Measurements from ENCODE around the gene LTBR. TPM values are rescaled to one million over a fixed set of nuclear protein-coding genes. Genes with fewer than 3 reads are reported as not detected.

Gene LTBR
- total and polyA plus RNA-seq, 10 of the 15 experiments (the other 5 are each of a cell fraction or from before 2014, with no cell fraction given) = 0.24 to 0.44 TPM; not detected in 8

DNA sequence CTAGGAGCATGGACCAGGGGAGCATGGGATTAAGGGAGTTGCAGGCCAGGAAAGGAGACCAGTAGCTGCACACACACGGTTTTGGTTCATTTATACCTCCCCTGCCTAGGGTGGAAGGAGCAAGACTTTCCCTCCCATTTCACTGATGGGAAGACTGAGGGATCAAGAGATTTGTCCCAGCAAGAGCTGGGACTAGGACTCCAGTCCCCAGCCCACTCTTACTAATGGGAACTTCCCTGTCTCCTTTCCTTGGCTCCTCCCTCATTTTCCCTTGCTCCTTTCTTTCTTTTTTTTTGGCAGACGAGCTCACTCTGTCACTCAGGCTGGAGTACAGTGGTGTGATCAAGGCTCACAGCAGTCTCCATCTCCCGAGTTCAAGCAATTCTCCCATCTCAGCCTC, 21.6 kb upstream of the LTBR start (continued):
- TF ChIP-seq HCFC1 (IDR thresholded peaks at IDR 0.05; ENCODE audit: low read length) (no peak), ASH2L (IDR thresholded peaks at IDR 0.05; ENCODE audit: borderline replicate concordance, low read depth) (no peak), ETV6 (conservative IDR thresholded peaks at IDR 0.05 in 1 of 2, IDR thresholded peaks at IDR 0.05 in 1 of 2; ENCODE audit: borderline replicate concordance in 1 of 2, low read depth in 1 of 2) (no peak), NRF1 (conservative IDR thresholded peaks at IDR 0.05; ENCODE audit: low read depth, low read length) (no peak)
- TF ChIP-seq, protein P1, sequence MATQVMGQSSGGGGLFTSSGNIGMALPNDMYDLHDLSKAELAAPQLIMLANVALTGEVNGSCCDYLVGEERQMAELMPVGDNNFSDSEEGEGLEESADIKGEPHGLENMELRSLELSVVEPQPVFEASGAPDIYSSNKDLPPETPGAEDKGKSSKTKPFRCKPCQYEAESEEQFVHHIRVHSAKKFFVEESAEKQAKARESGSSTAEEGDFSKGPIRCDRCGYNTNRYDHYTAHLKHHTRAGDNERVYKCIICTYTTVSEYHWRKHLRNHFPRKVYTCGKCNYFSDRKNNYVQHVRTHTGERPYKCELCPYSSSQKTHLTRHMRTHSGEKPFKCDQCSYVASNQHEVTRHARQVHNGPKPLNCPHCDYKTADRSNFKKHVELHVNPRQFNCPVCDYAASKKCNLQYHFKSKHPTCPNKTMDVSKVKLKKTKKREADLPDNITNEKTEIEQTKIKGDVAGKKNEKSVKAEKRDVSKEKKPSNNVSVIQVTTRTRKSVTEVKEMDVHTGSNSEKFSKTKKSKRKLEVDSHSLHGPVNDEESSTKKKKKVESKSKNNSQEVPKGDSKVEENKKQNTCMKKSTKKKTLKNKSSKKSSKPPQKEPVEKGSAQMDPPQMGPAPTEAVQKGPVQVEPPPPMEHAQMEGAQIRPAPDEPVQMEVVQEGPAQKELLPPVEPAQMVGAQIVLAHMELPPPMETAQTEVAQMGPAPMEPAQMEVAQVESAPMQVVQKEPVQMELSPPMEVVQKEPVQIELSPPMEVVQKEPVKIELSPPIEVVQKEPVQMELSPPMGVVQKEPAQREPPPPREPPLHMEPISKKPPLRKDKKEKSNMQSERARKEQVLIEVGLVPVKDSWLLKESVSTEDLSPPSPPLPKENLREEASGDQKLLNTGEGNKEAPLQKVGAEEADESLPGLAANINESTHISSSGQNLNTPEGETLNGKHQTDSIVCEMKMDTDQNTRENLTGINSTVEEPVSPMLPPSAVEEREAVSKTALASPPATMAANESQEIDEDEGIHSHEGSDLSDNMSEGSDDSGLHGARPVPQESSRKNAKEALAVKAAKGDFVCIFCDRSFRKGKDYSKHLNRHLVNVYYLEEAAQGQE (IDR thresholded peaks at IDR 0.05; ENCODE audit: low read depth, low read length) = no peak

DNA sequence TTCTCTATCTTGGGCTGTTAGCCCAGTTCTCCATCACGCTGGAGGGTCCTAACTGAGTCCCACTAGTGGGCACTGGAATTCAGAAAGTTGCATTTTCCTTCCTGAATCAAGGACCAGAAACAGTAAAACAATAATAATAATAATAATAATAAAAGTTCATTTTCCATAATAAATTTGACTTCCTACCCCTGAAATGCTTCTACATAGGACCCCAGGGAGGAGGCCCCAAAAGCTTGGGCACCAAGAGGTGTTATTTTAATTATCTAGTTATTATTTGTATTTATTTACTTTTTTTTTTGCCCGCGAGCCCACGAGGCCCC, 21.0 kb upstream of the LTBR start:
- no TSS peak for BruUV-seq (replicated peaks)
- POLR2A ChIA-PET = no interaction called here
- no peak overlapping the region for H3K9ac ChIP-seq (ENCODE audit: control insufficient read depth, insufficient read depth, low read length)
- 0% methylated on average over 4 of the region's 4 CpGs for WGBS (ENCODE audit: insufficient coverage, insufficient replicate concordance, low lambda C conversion rate, missing lambda C conversion rate)
- RAD21 ChIA-PET (ENCODE audit: unreplicated experiment) = interaction anchor here (1.3 kb wide), 1 partner anchor 28 kb away, joined by 3 read pairs; no protein-coding TSS in a partner anchor
- CTCF ChIA-PET = interaction anchor here (0.5 to 0.9 kb wide), 4 partner anchors 27 to 213 kb away, joined by 3 to 4 read pairs (median 3); no protein-coding TSS in a partner anchor
- H2AFZ ChIP-seq (ENCODE audit: control insufficient read depth, low read depth, low read length) = no peak overlapping the region; the same call in 1 of the 2 replicates
- no peaks in the 10 kb centered on the region for H3K9me3 ChIP-seq (replicated peaks; ENCODE audit: control insufficient read depth, insufficient read depth, low read length)
- H3K27ac ChIP-seq (ENCODE audit: control insufficient read depth, insufficient read depth) = no peak overlapping the region
- H3K27me3 ChIP-seq (replicated peaks in 1 of 2; ENCODE audit: control insufficient read depth in 2 of 2, insufficient read depth in 2 of 2, low read length in 1 of 2) = no peaks in the 10 kb centered on the region
- intact Hi-C loops (cut with micrococcal nuclease; ENCODE audit: unreplicated experiment) = no loop called here
- no peaks in the 10 kb centered on the region for H3K79me2 ChIP-seq (ENCODE audit: control insufficient read depth, insufficient read depth, low read length)
- H4K20me1 ChIP-seq (ENCODE audit: control insufficient read depth, insufficient read depth) = no peaks in the 10 kb centered on the region
- no peaks in the 10 kb centered on the region for H3K36me3 ChIP-seq (ENCODE audit: control insufficient read depth in 2 of 2, insufficient read depth in 2 of 2, low read length in 1 of 2)
- H3K4me3 ChIP-seq = no peak overlapping the region; the same call in 1 of the 2 replicates
- in situ Hi-C loops (cut with MboI) = no loop called here
- H3K4me1 ChIP-seq (ENCODE audit: control insufficient read depth, insufficient read depth, low read length) = peaks cover 7% of the 10 kb centered on the region
- ATAC-seq = no peak
- FAIRE-seq = no peak
- SMC1A ChIA-PET (ENCODE audit: uncharacterized antibody, unreplicated experiment) = interaction anchor here (0.6 kb wide), 1 partner anchor 19 kb away, joined by 3 read pairs; no protein-coding TSS in a partner anchor
- H3K4me2 ChIP-seq (ENCODE audit: control insufficient read depth, insufficient read depth) = no peak overlapping the region; the same call in 1 of the 2 replicates
- DNase-seq (ENCODE audit: low read depth, low spot score) = no peak
- no peak for TF ChIP-seq NFYA (IDR thresholded peaks at IDR 0.05; ENCODE audit: borderline replicate concordance, low read depth, low read length)
- TF ChIP-seq ATF7 (IDR thresholded peaks at IDR 0.05; ENCODE audit: low read depth) = no peak
- TF ChIP-seq, protein P2, sequence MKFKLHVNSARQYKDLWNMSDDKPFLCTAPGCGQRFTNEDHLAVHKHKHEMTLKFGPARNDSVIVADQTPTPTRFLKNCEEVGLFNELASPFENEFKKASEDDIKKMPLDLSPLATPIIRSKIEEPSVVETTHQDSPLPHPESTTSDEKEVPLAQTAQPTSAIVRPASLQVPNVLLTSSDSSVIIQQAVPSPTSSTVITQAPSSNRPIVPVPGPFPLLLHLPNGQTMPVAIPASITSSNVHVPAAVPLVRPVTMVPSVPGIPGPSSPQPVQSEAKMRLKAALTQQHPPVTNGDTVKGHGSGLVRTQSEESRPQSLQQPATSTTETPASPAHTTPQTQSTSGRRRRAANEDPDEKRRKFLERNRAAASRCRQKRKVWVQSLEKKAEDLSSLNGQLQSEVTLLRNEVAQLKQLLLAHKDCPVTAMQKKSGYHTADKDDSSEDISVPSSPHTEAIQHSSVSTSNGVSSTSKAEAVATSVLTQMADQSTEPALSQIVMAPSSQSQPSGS (IDR thresholded peaks at IDR 0.05; ENCODE audit: low read length) = no peak
- TF ChIP-seq SMC3 (IDR thresholded peaks at IDR 0.05; ENCODE audit: borderline replicate concordance, low read length) = no peak
- TF ChIP-seq WRNIP1 (IDR thresholded peaks at IDR 0.05; ENCODE audit: borderline replicate concordance, low read depth, low read length) = no peak
- TF ChIP-seq, protein P3, sequence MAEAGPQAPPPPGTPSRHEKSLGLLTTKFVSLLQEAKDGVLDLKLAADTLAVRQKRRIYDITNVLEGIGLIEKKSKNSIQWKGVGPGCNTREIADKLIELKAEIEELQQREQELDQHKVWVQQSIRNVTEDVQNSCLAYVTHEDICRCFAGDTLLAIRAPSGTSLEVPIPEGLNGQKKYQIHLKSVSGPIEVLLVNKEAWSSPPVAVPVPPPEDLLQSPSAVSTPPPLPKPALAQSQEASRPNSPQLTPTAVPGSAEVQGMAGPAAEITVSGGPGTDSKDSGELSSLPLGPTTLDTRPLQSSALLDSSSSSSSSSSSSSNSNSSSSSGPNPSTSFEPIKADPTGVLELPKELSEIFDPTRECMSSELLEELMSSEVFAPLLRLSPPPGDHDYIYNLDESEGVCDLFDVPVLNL (IDR thresholded peaks at IDR 0.05; ENCODE audit: low read depth, low read length) = no peak
- no peak for TF ChIP-seq NR2C1 (IDR thresholded peaks at IDR 0.05)
- no peak for TF ChIP-seq BHLHE40 (IDR thresholded peaks at IDR 0.05; ENCODE audit: borderline replicate concordance in 1 of 2, low read depth in 2 of 2, low read length in 1 of 2)
- TF ChIP-seq SREBF2 (IDR thresholded peaks at IDR 0.05; ENCODE audit: low read length) = no peak
- no peak for TF ChIP-seq RFX5 (IDR thresholded peaks at IDR 0.05; ENCODE audit: low read depth, low read length)
- TF ChIP-seq TAF1 (IDR thresholded peaks at IDR 0.05; ENCODE audit: borderline replicate concordance, low read depth, low read length) = no peak
- no peak for TF ChIP-seq BMI1 (IDR thresholded peaks at IDR 0.05; ENCODE audit: borderline replicate concordance)
- no peak for TF ChIP-seq DPF2 (IDR thresholded peaks at IDR 0.05)
- TF ChIP-seq STAT1 (conservative IDR thresholded peaks at IDR 0.05) = no peak
- no peak for TF ChIP-seq CHD4 (IDR thresholded peaks at IDR 0.05)

Measured in GM12878 (cell line).